ENCODE results near the gene ABHD14A. TPM values are rescaled to one million over a fixed set of nuclear protein-coding genes. Genes with fewer than 3 reads are reported as not detected.

The ABHD14A gene
- total and polyA plus RNA-seq, 2 of the 13 experiments (the other 11 are each of a cell fraction or from before 2014, with no cell fraction given): 29.5 to 46.9 TPM

- TF ChIP-seq, protein P1, sequence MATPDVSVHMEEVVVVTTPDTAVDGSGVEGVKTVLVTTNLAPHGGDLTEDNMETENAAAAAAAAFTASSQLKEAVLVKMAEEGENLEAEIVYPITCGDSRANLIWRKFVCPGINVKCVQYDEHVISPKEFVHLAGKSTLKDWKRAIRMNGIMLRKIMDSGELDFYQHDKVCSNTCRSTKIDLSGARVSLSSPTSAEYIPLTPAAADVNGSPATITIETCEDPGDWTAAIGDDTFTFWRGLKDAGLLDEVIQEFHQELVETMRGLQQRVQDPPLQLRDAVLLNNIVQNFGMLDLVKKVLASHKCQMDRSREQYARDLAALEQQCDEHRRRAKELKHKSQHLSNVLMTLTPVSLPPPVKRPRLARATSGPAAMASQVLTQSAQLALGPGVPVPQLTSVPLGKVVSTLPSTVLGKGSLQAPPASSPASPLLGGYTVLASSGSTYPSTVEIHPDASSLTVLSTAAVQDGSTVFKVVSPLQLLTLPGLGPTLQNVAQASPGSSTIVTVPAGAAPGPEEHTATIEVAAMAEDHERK (CRISPR knock-in tag; IDR thresholded peaks at IDR 0.05; ENCODE audit: low read depth): no peak
- TF ChIP-seq ZNF777 (CRISPR knock-in tag; IDR thresholded peaks at IDR 0.05) (peak; percentile 65; the same call in 1 of the 2 replicates), ZNF670 (CRISPR knock-in tag; IDR thresholded peaks at IDR 0.05; ENCODE audit: borderline replicate concordance) (no peak), RFXANK (CRISPR knock-in tag; IDR thresholded peaks at IDR 0.05) (no peak), SNAPC2 (CRISPR knock-in tag; IDR thresholded peaks at IDR 0.05) (no peak; the same call in none of the 2 replicates), ZNF331 (CRISPR knock-in tag; IDR thresholded peaks at IDR 0.05) (peak; percentile 71), FOXO4 (CRISPR knock-in tag; conservative IDR thresholded peaks at IDR 0.05) (peak; percentile 95; the same call in 1 of the 2 replicates), TFE3 (CRISPR knock-in tag; IDR thresholded peaks at IDR 0.05) (peak; percentile 92), HMGA1 (CRISPR knock-in tag; conservative IDR thresholded peaks at IDR 0.05) (no peak), SP2 (CRISPR knock-in tag; IDR thresholded peaks at IDR 0.05) (peak; percentile 57), ZNF136 (CRISPR knock-in tag; IDR thresholded peaks at IDR 0.05; ENCODE audit: low read depth) (no peak; the same call in none of the 2 replicates), ZBTB34 (CRISPR knock-in tag; IDR thresholded peaks at IDR 0.05) (peak; percentile 11; the same call in 1 of the 2 replicates), RBFOX2 (IDR thresholded peaks at IDR 0.05; ENCODE audit: low read depth, low read length) (peak; percentile 98), MED13 (CRISPR knock-in tag; IDR thresholded peaks at IDR 0.05) (peak; percentile 76; the same call in 1 of the 2 replicates), SATB2 (CRISPR knock-in tag; IDR thresholded peaks at IDR 0.05) (0 out of 2 replicates have a peak, but pooled peaks have one; percentile 47), MAFK (conservative IDR thresholded peaks at IDR 0.05 in 1 of 2, IDR thresholded peaks at IDR 0.05 in 1 of 2; ENCODE audit: low read length in 2 of 2) (no peak), JARID2 (CRISPR knock-in tag; IDR thresholded peaks at IDR 0.05; ENCODE audit: insufficient replicate concordance) (no peak)
- TF ChIP-seq, protein P2, sequence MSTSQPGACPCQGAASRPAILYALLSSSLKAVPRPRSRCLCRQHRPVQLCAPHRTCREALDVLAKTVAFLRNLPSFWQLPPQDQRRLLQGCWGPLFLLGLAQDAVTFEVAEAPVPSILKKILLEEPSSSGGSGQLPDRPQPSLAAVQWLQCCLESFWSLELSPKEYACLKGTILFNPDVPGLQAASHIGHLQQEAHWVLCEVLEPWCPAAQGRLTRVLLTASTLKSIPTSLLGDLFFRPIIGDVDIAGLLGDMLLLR (CRISPR knock-in tag; IDR thresholded peaks at IDR 0.05): peak; percentile 50
- TF ChIP-seq, protein P3, sequence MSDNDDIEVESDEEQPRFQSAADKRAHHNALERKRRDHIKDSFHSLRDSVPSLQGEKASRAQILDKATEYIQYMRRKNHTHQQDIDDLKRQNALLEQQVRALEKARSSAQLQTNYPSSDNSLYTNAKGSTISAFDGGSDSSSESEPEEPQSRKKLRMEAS (IDR thresholded peaks at IDR 0.05): peak; percentile 98
- TF ChIP-seq, protein P4, sequence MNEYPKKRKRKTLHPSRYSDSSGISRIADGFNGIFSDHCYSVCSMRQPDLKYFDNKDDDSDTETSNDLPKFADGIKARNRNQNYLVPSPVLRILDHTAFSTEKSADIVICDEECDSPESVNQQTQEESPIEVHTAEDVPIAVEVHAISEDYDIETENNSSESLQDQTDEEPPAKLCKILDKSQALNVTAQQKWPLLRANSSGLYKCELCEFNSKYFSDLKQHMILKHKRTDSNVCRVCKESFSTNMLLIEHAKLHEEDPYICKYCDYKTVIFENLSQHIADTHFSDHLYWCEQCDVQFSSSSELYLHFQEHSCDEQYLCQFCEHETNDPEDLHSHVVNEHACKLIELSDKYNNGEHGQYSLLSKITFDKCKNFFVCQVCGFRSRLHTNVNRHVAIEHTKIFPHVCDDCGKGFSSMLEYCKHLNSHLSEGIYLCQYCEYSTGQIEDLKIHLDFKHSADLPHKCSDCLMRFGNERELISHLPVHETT (CRISPR knock-in tag; conservative IDR thresholded peaks at IDR 0.05): peak; percentile 94; the same call in 1 of the 2 replicates
- TF ChIP-seq, protein P5, sequence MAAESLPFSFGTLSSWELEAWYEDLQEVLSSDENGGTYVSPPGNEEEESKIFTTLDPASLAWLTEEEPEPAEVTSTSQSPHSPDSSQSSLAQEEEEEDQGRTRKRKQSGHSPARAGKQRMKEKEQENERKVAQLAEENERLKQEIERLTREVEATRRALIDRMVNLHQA (CRISPR knock-in tag; IDR thresholded peaks at IDR 0.05): no peak
These were observed 8.1 kb downstream of the ABHD14A start, which contains the start of gene ACY1 (continued) for GRCh38 chr3:51982838-51983577.

Data from HepG2 (cell line).